Right lobe of liver (tissue), 4 donors: ENCODE results near the gene CABCOCO1.

ENCODE experiments used
- POLR2A ChIP-seq: fragments of 450-650 bp; IDR thresholded peaks from one replicate; pipeline ENCODE4 v1.6.1; 2017; ENCODE audit warnings: antibody characterized with exemption, mild to moderate bottlenecking
- TF ChIP-seq, protein P1 (sequence below), 4 donors: fragments of 200-600 bp in 3 of 4; fragments of 450-650 bp in 1 of 4; IDR thresholded peaks; one replicate each; pipeline versions ENCODE4 v1.5.1 to v1.8.0; 2016 to 2022; ENCODE audit warnings: antibody characterized with exemption in 4 of 4, mild to moderate bottlenecking in 2 of 4
- donor health status: DM: no; HTN: no; CAD: no.
- donor health status: DM: no; HTN: no; CAD: no.
- donor health status: DM: no; HTN: yes; CAD: no.

DNA sequence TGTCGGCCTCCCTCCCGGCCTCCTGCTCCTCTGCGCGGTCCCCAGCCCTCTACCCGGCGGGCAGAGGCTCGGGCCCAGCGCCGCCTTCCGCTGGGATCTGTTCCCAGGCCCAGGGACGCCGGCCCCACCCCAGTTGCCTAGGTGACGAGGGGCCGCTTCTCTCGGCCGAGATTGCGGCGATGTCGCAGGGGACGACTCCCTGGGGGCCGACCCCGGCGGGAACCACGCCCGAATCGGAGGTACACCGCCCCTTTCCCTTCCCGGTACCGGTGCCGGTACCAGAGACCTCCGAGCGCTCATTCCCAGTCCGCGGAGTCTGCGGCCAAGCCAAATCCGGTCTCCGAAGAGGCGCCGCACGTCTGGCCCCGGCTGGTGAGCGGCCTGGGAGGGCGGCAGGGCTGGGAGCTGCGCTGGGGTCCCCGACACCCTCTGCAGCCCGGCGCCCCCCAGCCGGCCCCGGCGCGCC is at the start of gene CABCOCO1:
- TF ChIP-seq POLR2A, result no peak
- TF ChIP-seq, protein P1, sequence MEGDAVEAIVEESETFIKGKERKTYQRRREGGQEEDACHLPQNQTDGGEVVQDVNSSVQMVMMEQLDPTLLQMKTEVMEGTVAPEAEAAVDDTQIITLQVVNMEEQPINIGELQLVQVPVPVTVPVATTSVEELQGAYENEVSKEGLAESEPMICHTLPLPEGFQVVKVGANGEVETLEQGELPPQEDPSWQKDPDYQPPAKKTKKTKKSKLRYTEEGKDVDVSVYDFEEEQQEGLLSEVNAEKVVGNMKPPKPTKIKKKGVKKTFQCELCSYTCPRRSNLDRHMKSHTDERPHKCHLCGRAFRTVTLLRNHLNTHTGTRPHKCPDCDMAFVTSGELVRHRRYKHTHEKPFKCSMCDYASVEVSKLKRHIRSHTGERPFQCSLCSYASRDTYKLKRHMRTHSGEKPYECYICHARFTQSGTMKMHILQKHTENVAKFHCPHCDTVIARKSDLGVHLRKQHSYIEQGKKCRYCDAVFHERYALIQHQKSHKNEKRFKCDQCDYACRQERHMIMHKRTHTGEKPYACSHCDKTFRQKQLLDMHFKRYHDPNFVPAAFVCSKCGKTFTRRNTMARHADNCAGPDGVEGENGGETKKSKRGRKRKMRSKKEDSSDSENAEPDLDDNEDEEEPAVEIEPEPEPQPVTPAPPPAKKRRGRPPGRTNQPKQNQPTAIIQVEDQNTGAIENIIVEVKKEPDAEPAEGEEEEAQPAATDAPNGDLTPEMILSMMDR (IDR thresholded peaks at IDR 0.05), result peak in 2 of 4 donors; percentile 11 to 14
